CD8-positive, alpha-beta memory T cell (primary cell): ENCODE data around the gene TMEM8B. TPM values are rescaled to one million over a fixed set of nuclear protein-coding genes. Genes with fewer than 3 reads are reported as not detected.
A peak's percentile ranks its signal among the peaks of the same experiment; 100 is the strongest.

Experiments
- CTCF ChIA-PET: fragments of 350-600 bp; sonication (Branson Sonifier 250); formaldehyde crosslinking; loops from one replicate; lab custom pipeline; 2021; ENCODE audit warnings: antibody characterized with exemption; lab: Charles Lee
- POLR2A ChIA-PET: fragments of 350-600 bp; sonication (Branson Sonifier 250); formaldehyde crosslinking; loops from one replicate; lab custom pipeline; 2021; ENCODE audit warnings: antibody characterized with exemption; lab: Charles Lee
- DNase-seq, 5 donors: peaks; one replicate each; pipeline versions ENCODE4 v3.0.0 to v3.0.0-alpha.2; 2020 to 2022; ENCODE audit warnings: mixed read lengths in 1 of 5
- H3K27ac ChIP-seq: one replicate; pipeline ENCODE4 v1.7.0; 2013; ENCODE audit warnings: low read depth, mild to moderate bottlenecking, low read length, moderate library complexity
- H3K27me3 ChIP-seq: 2 replicates; pipeline ENCODE4 v1.7.0; 2013; ENCODE audit warnings: low read length, mild to moderate bottlenecking; ENCODE audit not compliant: insufficient read depth, poor library complexity, severe bottlenecking
- H3K36me3 ChIP-seq: 2 replicates; pipeline ENCODE4 v1.7.0; 2013; ENCODE audit warnings: mild to moderate bottlenecking, low read length, moderate library complexity; ENCODE audit not compliant: insufficient read depth
- H3K4me1 ChIP-seq: 2 replicates; pipeline ENCODE4 v1.7.0; 2013; ENCODE audit warnings: mild to moderate bottlenecking, low read length, moderate library complexity; ENCODE audit not compliant: insufficient read depth
- H3K4me3 ChIP-seq: 2 replicates; pipeline ENCODE4 v1.7.0; 2013; ENCODE audit warnings: mild to moderate bottlenecking, low read length
- H3K9me3 ChIP-seq: 2 replicates; pipeline ENCODE4 v1.7.0; 2013; ENCODE audit warnings: mild to moderate bottlenecking, low read length
- H3K27ac Mint-ChIP-seq, 8 donors: one replicate each; pipeline ENCODE4 v1.8.0; 2020 to 2021; ENCODE audit warnings: mixed read lengths in 8 of 8, mild to moderate bottlenecking in 6 of 8, inconsistent platforms in 3 of 8, moderate library complexity in 3 of 8
- H3K27me3 Mint-ChIP-seq, 2 donors: one replicate each; pipeline ENCODE4 v1.8.0; 2020 to 2021; ENCODE audit warnings: mixed read lengths in 2 of 2, mild to moderate bottlenecking in 1 of 2, moderate library complexity in 1 of 2
- H3K36me3 Mint-ChIP-seq, 3 donors: one replicate each; pipeline ENCODE4 v1.8.0; 2020 to 2021; ENCODE audit warnings: mixed read lengths in 3 of 3, inconsistent platforms in 1 of 3, mild to moderate bottlenecking in 1 of 3
- H3K4me1 Mint-ChIP-seq, 3 donors: one replicate each; pipeline ENCODE4 v1.8.0; 2020 to 2021; ENCODE audit warnings: mixed read lengths in 3 of 3, inconsistent platforms in 1 of 3, mild to moderate bottlenecking in 1 of 3
- H3K4me3 Mint-ChIP-seq, 7 donors: one replicate each; pipeline ENCODE4 v1.8.0; 2020 to 2021; ENCODE audit warnings: mixed read lengths in 7 of 7, mild to moderate bottlenecking in 6 of 7, moderate library complexity in 4 of 7, inconsistent platforms in 2 of 7
- H3K9me3 Mint-ChIP-seq, 5 donors: one replicate each; pipeline ENCODE4 v1.8.0; 2020 to 2022; ENCODE audit warnings: mixed read lengths in 5 of 5, mild to moderate bottlenecking in 3 of 5, moderate library complexity in 2 of 5, inconsistent platforms in 1 of 5
- polyA plus RNA-seq: library from polyadenylated mRNA; unstranded; fragments of 300-500 nt; fragmentation: Illumina TruSeq; gene quantifications from one replicate; pipeline ENCODE4 v1.2.3, GENCODE V29; 2021
- total RNA-seq, 2 experiments: library from RNA; stranded (reverse); gene quantifications; one replicate each; pipeline ENCODE4 v1.2.3, GENCODE V29; 2021

The TMEM8B gene
- total and polyA plus RNA-seq, 3 experiments from 2014 or later, result 2.1 to 3.0 (median 3.0) TPM

DNA sequence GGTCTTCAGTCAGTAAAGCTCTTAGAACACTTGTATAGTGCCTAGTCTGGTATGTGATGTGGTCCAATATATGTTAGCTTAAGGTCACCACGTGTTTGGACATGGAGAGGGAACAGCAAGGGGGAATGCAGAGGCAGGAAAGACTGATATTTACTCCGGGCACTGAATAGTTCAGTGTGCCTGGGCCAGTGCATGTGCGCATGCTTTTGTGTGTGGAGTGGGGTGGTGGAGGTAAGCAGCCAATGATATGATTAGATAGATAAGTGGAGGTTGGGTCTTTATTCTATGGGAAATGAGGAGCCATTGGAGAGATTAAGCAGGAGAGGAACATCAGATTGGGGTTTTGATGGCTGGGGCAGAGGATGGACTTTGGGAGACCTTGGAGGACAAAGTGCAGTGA is 27.2 kb downstream of the TMEM8B start:
- no peaks in the 10 kb centered on the region for H3K36me3 ChIP-seq
- no peak overlapping the region for H3K27ac ChIP-seq
- H3K27me3 ChIP-seq, result no peaks in the 10 kb centered on the region
- H3K27me3 Mint-ChIP-seq, result peaks cover 5 to 9% of the 10 kb centered on the region in 2 donors
- H3K4me3 ChIP-seq, result no peak overlapping the region
- H3K4me1 Mint-ChIP-seq, result peaks cover 0 to 6% (median 5%) of the 10 kb centered on the region in 3 donors
- CTCF ChIA-PET, result interaction anchor here (0.7 to 1.4 kb wide), 2 partner anchors 9 to 26 kb away, joined by 3 read pairs; no protein-coding TSS in a partner anchor
- peak overlapping the region in 1 of 8 donors; percentile 10 for H3K27ac Mint-ChIP-seq
- no peak for DNase-seq
- no peaks in the 10 kb centered on the region for H3K9me3 ChIP-seq
- H3K4me1 ChIP-seq, result no peaks in the 10 kb centered on the region
- no peaks in the 10 kb centered on the region for H3K36me3 Mint-ChIP-seq
- H3K9me3 Mint-ChIP-seq, result no peaks in the 10 kb centered on the region
- POLR2A ChIA-PET, result no interaction called here
- no peak overlapping the region for H3K4me3 Mint-ChIP-seq

DNA sequence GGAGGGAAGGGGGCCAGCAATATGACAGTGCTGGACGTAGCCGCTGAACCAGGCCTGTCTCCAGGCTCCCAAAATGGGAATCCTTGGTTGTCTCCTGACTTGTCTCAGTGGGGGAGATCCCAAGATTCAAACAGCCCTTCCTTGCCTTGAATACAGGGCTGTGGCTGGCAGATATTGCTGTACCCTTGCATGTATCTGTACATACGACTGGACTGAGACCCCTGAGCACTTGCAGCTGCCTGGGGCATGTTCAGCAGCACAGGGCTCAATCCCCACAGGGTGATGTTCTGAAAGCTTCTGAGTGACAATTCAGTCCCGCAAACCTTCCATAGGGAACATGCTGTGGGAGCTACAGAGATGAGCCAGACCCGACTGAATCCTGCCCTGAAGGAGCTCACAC is 27.9 kb downstream of the TMEM8B start:
- ChIA-PET CTCF (interaction anchor here (1.4 kb wide), 1 partner anchor 10 kb away, joined by 3 read pairs; no protein-coding TSS in a partner anchor), POLR2A (no interaction called here)
- Histone ChIP-seq H3K4me1 (no peaks in the 10 kb centered on the region), H3K27ac (no peak overlapping the region), H3K36me3 (no peaks in the 10 kb centered on the region), H3K4me3 (no peak overlapping the region), H3K9me3 (no peaks in the 10 kb centered on the region), H3K27me3 (no peaks in the 10 kb centered on the region)
- Mint-ChIP-seq H3K36me3 (no peaks in the 10 kb centered on the region), H3K4me3 (no peak overlapping the region), H3K27me3 (peaks cover 7 to 13% of the 10 kb centered on the region in 2 donors), H3K27ac (no peak overlapping the region), H3K4me1 (peaks cover 0 to 6% (median 5%) of the 10 kb centered on the region in 3 donors), H3K9me3 (no peaks in the 10 kb centered on the region)
- DNase-seq, result no peak

DNA sequence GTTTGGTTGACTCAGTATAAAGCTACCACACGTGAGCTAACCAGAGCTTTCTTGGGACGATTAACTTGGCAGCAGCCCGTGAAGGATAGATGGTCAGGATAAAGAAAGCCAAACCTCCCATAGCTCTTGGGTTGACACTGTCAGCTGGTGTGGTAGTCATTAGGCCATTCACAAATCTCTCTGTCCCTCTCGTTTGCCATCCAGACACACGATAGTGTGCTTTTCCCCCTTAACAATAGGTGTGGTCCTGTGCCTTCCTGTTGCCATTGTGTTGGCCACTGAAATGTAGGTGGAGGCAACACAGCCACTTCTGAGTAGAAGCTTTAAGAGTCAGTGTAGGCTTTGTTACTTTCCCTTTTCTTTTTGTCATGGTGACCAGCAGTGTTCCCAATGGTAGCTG is 29.4 kb downstream of the TMEM8B start:
- Mint-ChIP-seq H3K4me1 (peaks cover 0 to 6% (median 5%) of the 10 kb centered on the region in 3 donors), H3K4me3 (no peak overlapping the region), H3K36me3 (no peaks in the 10 kb centered on the region), H3K9me3 (no peaks in the 10 kb centered on the region), H3K27me3 (peaks cover 7 to 25% of the 10 kb centered on the region in 2 donors), H3K27ac (peak overlapping the region in 3 of 8 donors; percentile 52 to 70 (median 68))
- ChIA-PET CTCF (interaction anchor here (0.8 to 1.3 kb wide), 2 partner anchors 11 to 24 kb away, joined by 3 to 4 read pairs; no protein-coding TSS in a partner anchor), POLR2A (no interaction called here)
- Histone ChIP-seq H3K4me3 (no peak overlapping the region), H3K27ac (no peak overlapping the region), H3K27me3 (no peaks in the 10 kb centered on the region), H3K36me3 (no peaks in the 10 kb centered on the region), H3K9me3 (no peaks in the 10 kb centered on the region), H3K4me1 (no peaks in the 10 kb centered on the region)
- DNase-seq, result no peak

DNA sequence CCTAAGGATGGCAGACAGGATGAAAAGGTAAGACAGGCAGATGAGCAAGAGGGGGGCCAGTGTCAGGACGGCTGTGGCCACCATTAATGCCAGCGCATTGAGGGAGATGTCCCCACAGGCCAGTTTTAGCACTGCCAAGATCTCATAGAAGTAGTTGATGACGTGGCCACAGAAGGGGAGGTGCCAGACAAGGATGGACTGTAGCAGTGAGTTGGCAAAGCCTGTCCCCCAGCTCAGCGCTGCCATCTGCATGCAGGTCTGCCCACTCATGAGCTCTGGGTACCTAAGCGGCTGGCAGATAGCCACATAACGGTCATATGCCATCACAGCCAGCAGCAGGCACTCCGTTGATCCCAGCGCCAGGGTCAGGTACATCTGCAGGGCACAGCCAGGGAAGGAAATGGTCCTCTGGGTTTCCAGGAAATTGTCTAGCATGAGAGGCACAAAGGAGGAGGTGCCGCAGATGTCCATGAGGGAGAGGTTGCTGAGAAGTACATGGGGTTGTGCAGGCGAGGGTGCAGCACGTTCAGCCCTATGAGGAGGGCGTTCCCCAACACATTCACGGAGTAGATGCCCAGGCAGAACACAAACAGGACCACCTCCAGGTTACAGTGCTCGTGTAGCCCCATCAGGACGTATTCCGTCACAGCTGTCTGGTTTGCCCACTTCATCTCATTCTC is 30.4 kb downstream of the TMEM8B start:
- Mint-ChIP-seq H3K27me3 (peaks cover 12 to 31% of the 10 kb centered on the region in 2 donors), H3K4me1 (peaks cover 0 to 6% (median 5%) of the 10 kb centered on the region in 3 donors), H3K36me3 (no peaks in the 10 kb centered on the region), H3K27ac (peak overlapping the region in 1 of 8 donors; percentile 64), H3K9me3 (no peaks in the 10 kb centered on the region), H3K4me3 (no peak overlapping the region)
- ChIA-PET CTCF (interaction anchor here (1.2 to 1.3 kb wide), 2 partner anchors 19 to 23 kb away, joined by 3 read pairs; no protein-coding TSS in a partner anchor), POLR2A (no interaction called here)
- Histone ChIP-seq H3K27ac (no peak overlapping the region), H3K4me1 (no peaks in the 10 kb centered on the region), H3K9me3 (no peaks in the 10 kb centered on the region), H3K4me3 (no peak overlapping the region), H3K27me3 (peaks cover 3% of the 10 kb centered on the region), H3K36me3 (no peaks in the 10 kb centered on the region)
- no peak for DNase-seq

DNA sequence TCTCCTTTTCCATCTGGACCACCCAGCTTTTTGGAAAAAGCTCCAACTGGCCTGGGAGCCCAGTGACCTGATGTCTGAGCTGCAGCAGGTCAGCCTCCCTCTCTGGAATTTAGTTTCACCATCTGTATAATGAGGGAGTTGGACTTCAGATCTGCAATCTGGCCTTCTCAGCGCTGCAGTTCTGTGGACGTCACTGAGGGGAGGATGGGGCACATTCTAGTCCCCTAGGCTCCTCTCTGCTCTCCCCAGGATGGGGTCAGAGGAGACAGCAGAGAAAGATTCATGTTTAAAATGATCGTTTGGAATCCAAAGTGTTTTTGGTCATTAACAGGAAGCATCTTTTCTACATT is 30.9 kb downstream of the TMEM8B start:
- DNase-seq, result no peak
- Histone ChIP-seq H3K4me1 (no peaks in the 10 kb centered on the region), H3K27ac (no peak overlapping the region), H3K4me3 (no peak overlapping the region), H3K9me3 (no peaks in the 10 kb centered on the region), H3K36me3 (no peaks in the 10 kb centered on the region), H3K27me3 (peaks cover 3% of the 10 kb centered on the region)
- no peaks in the 10 kb centered on the region for H3K9me3 Mint-ChIP-seq
- H3K4me1 Mint-ChIP-seq, result peaks cover 0 to 6% (median 5%) of the 10 kb centered on the region in 3 donors
- ChIA-PET POLR2A (no interaction called here), CTCF (interaction anchor here (1.2 kb wide), 1 partner anchor 18 kb away, joined by 3 read pairs; no protein-coding TSS in a partner anchor)
- peaks cover 15 to 33% of the 10 kb centered on the region in 2 donors for H3K27me3 Mint-ChIP-seq
- H3K4me3 Mint-ChIP-seq, result no peak overlapping the region
- H3K36me3 Mint-ChIP-seq, result no peaks in the 10 kb centered on the region
- H3K27ac Mint-ChIP-seq, result no peak overlapping the region

DNA sequence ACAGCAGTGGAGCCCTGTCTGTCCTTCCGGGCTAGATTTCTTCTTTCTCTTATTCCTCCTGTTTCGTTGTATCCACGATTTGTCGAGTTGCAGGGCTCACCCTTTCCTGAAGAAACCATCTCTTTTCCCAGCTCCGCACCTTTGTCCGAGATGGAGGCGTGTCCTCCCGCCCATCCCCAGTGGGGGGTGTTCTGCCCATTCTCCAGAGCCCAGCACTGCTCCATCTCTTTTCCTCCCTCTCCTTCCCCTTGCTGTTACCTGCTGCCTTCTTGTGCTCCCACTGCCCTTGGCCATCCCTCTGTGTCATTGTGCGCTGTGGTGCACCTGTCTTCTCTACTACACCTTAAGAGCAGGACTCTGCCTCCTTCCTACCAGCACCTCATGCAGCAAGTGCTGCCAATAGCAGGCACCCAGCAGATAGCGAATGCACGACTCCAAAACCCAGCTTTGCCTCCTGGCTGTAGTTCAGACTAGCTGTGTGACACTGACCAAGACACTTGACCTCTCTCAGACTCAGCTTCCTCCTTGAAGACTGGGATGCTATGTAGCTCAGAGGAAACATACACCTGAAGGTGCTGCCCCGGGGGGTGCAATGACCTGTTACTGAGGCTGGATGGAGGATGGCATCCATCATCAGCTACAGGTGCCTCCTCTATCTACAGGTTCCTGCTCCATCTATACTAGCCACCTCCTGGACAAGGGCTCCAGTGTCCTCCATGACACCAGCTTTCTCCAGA is 32.3 kb downstream of the TMEM8B start:
- no peak for DNase-seq
- no peak overlapping the region for H3K4me3 ChIP-seq
- ChIA-PET CTCF (interaction anchor here (2.1 kb wide), 1 partner anchor 21 kb away, joined by 6 read pairs; no protein-coding TSS in a partner anchor), POLR2A (no interaction called here)
- Mint-ChIP-seq H3K27me3 (peaks cover 16 to 41% of the 10 kb centered on the region in 2 donors), H3K4me3 (no peak overlapping the region), H3K27ac (peak overlapping the region in 1 of 8 donors; percentile 49), H3K4me1 (peaks cover 0 to 6% (median 5%) of the 10 kb centered on the region in 3 donors), H3K9me3 (no peaks in the 10 kb centered on the region), H3K36me3 (no peaks in the 10 kb centered on the region)
- H3K27ac ChIP-seq, result no peak overlapping the region
- no peaks in the 10 kb centered on the region for H3K36me3 ChIP-seq
- peaks cover 3% of the 10 kb centered on the region for H3K27me3 ChIP-seq
- H3K9me3 ChIP-seq, result no peaks in the 10 kb centered on the region
- H3K4me1 ChIP-seq, result no peaks in the 10 kb centered on the region

DNA sequence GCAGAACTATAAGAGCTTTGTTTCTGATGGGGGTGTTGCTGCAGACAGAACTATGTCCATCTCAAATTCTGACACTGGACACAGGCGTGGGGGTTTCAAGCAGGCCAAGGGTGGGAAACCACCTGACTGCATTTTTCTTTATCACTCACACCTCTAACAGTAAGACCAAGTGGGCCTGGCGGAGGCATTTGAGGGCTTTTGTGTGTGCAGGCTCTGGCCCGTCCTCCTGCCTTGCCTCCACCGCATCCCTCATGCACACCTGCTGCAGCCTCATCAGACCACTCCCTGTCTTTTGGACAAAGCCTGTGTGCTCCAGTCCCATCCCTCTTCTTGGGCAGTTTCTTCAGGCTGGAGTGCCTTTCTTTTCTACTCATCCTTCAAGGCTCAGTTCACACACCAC is 33.3 kb downstream of the TMEM8B start:
- Mint-ChIP-seq H3K36me3 (no peaks in the 10 kb centered on the region), H3K9me3 (no peaks in the 10 kb centered on the region), H3K4me3 (no peak overlapping the region), H3K27me3 (peaks cover 15 to 44% of the 10 kb centered on the region in 2 donors), H3K27ac (no peak overlapping the region), H3K4me1 (peaks cover 0 to 6% (median 5%) of the 10 kb centered on the region in 3 donors)
- Histone ChIP-seq H3K27me3 (peaks cover 3% of the 10 kb centered on the region), H3K27ac (no peak overlapping the region), H3K9me3 (no peaks in the 10 kb centered on the region), H3K4me3 (no peak overlapping the region), H3K36me3 (no peaks in the 10 kb centered on the region), H3K4me1 (no peaks in the 10 kb centered on the region)
- ChIA-PET CTCF (interaction anchor here (2.1 kb wide), 1 partner anchor 20 kb away, joined by 6 read pairs; no protein-coding TSS in a partner anchor), POLR2A (no interaction called here)
- no peak for DNase-seq

DNA sequence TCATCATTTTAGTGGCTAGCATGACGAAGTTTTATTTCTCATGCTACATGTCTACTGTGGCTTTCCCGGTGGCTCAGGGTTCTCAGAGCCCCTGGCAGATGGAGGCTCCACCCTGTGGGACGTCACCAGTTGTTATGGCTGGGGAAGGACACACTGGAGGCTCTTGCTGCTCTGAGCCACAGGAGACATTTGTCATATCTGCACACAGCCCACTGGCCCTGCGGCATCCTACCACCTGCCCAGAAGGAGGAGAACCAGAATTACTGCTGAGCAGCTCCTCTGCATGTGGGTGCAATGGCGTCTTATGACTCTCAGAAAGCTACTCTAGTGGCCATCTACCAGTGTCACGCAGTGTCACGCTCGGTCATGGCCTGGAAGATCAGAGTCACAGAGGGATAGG is 34.6 kb downstream of the TMEM8B start:
- Histone ChIP-seq H3K4me3 (no peak overlapping the region), H3K27me3 (peaks cover 3% of the 10 kb centered on the region), H3K9me3 (no peaks in the 10 kb centered on the region), H3K4me1 (no peaks in the 10 kb centered on the region), H3K36me3 (no peaks in the 10 kb centered on the region), H3K27ac (no peak overlapping the region)
- DNase-seq, result no peak
- H3K9me3 Mint-ChIP-seq, result no peaks in the 10 kb centered on the region
- H3K27ac Mint-ChIP-seq, result no peak overlapping the region
- peaks cover 0 to 4% (median 2%) of the 10 kb centered on the region in 3 donors for H3K4me1 Mint-ChIP-seq
- CTCF ChIA-PET, result interaction anchor here (2.1 kb wide), 1 partner anchor 19 kb away, joined by 6 read pairs; no protein-coding TSS in a partner anchor
- H3K4me3 Mint-ChIP-seq, result no peak overlapping the region
- peaks cover 13 to 51% of the 10 kb centered on the region in 2 donors for H3K27me3 Mint-ChIP-seq
- POLR2A ChIA-PET, result no interaction called here
- H3K36me3 Mint-ChIP-seq, result no peaks in the 10 kb centered on the region
